ENCODE data around the gene ZBTB47.

Gene ZBTB47

DNA sequence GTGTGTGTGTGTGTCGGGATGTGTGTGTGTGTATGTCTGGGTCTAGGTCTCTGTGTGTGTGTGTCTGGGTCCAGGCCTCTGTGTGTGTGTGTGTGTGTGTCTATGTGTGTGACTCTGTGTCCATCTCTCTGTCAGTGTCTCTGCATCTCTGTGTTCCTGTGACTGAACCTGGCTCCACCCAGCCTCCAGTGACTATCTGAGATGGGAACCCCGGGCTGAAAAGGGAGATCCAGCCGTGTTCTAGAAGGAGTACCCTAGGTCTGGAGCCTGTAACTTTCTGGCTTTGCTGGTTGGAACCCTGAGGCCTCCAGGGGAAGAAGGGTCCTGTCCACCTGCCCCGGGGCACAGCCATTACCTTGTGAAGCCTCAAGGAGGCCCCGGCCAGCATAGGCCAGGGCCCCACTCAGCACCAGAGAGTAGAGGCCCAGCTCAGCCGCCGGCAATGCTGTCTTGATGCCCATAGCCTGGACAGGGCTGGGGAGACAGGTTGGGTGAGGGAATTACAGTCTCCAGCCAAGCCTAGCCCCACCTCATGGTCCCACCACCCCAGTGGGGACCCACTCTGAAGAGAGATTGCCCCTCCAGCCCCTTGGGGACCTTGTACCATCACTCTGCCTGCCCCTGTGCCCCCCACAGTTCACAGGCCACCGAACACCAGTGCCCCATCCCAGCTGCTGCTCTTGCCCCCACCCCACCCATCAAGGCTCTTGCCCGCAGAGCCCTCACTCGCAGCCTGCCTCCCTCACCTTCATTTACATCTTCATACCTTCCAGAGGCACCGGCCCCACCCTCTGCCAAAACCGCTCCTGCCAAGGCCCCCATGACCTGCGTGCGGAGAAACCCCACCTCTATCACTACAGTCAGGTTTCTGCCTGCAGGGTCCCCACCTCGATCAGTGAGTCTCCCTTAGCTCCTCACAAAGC lies 47.1 kb downstream of the ZBTB47 start:
- no peak for DNase-seq

GRCh38 chr3:42701371-42702065 lies 48.0 kb downstream of the ZBTB47 start:
- DNase-seq, result peak; percentile 49

GRCh38 chr3:42702066-42702951 lies 48.8 kb downstream of the ZBTB47 start, which contains the start of gene HHATL:
Gene HHATL, minus strand, starts transcription at chr3:42702798. Its CDS starts 1,972 bp downstream, at chr3:42700826.
- no peak for DNase-seq

DNA sequence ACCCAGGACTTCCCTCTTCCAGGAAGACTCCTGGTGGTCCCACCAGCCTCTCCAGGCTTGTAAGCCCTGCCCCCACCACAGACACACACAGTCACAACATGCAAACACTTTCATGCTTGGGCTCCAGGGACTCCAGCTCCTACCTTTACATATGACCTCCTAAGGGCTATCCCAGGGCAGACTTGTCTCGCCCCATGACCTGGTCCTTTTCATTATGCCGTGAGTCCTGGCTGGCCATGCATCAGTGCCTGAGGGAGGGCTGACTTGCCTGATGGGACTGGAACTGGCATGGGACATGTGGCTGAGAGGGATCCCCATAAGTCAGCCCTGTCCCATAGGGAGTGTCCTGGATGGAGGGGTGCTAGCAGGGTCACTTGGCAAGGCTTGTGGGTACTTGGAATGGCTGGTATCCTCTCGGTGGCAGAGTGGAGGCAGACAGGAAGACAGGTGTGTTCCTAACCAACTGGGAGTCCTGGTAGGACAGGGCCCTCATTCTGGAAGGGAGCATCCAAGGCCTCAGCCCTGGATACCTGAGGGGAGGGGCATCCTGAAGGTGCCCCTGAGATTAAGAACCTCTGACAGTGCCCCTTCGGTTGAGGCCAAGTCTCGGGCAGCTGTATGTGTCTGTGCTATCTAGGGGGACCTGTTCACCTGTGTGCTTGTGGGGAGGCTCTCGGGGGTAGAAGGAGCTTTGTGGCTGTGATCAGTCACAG lies 49.6 kb downstream of the ZBTB47 start:
- no peak for DNase-seq

- DNase-seq, result no peak
These were observed 50.2 kb downstream of the ZBTB47 start for GRCh38 chr3:42703695-42704025.

DNA sequence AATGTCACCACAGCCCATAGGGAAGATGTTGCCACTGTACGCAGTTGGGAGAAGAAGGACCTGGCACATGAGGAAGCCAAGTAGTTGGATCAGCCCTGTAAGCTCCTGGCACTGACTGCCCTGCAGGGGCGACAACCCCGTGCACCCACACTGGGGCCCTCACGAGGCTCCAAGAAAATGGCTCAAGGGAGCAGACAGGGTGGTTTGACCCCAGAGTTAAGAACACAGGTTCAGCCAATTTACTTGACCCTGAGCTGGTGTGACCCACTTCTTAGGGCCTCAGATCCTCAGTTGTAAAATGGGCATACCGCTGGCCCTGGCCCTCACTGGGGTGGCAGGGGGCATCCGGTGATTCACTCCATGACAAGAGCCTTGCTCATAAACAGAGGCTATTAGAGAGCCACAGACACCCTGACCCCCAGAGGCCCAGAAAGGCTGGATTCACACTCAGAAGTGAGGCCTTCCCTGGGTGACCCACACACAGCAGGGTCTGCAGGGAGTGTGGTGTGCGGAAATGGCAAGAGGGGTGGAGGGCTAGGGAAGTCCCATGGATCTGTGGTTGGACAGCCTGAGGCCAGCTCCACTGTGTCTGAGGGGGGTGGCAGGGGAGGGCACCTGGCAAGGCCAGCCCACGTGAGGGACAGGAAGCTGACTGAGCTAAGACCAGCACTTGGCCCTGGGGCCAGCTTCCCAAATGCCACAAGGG lies 50.8 kb downstream of the ZBTB47 start:
- no peak for DNase-seq

DNA sequence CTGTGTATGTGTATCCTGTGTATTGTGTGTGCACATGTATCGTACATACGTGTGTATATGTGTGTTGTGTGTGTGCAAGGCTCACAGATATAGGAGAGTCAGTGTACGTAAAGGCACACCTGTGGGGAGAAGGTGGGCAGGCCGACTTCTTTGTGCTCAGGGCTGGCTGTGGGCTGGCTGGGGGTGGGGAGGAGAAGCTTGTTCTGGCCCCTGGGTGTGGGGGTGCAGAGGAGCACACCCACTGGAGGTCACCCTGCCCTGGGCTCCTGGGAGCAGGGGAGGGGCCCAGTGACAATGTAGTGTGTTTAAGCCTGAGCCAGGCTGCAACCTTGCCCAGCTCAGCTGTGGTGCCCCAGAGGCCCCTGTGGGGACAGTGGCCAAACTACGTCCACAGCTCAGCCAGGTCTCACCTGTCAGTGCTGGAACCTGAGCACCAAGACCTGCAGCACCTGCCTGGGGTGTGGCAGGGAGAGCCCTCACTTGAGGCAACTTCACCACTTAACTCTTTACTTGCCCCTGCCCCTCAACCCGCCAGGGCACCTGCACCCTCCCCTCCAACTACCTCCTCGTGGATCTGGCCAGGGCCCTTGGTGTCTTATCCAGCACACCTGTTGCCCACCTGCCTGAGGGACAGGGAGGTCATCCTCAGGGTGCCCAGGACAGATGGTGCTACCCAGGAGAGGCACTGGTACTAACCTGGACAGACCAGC lies 51.7 kb downstream of the ZBTB47 start:
- DNase-seq, result no peak

- no peak for DNase-seq
These were observed 52.6 kb downstream of the ZBTB47 start for GRCh38 chr3:42705962-42706585.

- no peak for DNase-seq
These were observed 53.5 kb downstream of the ZBTB47 start for GRCh38 chr3:42706721-42707619.

- no peak for DNase-seq
These were observed 54.3 kb downstream of the ZBTB47 start for GRCh38 chr3:42707620-42708355.

- no peak for DNase-seq
These were observed 55.2 kb downstream of the ZBTB47 start for GRCh38 chr3:42708611-42709151.

DNA sequence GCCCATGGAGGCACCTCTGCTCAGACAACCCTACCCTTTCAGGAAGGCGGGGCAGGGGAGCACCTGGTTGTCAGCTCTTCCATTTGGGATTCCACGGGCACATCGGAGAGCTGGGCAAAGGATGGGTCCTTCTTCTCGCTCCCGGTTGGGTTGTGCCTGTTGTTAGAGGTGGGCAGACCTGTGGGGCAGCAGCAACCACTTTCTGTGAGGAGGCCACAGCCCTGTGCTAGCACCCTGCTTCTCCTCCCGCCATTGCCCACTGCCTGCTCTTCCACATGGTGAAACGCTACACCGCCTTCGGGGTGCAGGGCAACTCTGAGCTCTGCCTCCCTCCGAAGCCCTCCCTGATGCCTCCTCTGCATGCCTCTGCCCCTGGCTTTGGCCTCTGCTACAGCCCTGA lies 56.1 kb downstream of the ZBTB47 start:
- no peak for DNase-seq

GRCh38 chr3:42710323-42711021 lies 57.0 kb downstream of the ZBTB47 start:
- DNase-seq, result no peak

DNA sequence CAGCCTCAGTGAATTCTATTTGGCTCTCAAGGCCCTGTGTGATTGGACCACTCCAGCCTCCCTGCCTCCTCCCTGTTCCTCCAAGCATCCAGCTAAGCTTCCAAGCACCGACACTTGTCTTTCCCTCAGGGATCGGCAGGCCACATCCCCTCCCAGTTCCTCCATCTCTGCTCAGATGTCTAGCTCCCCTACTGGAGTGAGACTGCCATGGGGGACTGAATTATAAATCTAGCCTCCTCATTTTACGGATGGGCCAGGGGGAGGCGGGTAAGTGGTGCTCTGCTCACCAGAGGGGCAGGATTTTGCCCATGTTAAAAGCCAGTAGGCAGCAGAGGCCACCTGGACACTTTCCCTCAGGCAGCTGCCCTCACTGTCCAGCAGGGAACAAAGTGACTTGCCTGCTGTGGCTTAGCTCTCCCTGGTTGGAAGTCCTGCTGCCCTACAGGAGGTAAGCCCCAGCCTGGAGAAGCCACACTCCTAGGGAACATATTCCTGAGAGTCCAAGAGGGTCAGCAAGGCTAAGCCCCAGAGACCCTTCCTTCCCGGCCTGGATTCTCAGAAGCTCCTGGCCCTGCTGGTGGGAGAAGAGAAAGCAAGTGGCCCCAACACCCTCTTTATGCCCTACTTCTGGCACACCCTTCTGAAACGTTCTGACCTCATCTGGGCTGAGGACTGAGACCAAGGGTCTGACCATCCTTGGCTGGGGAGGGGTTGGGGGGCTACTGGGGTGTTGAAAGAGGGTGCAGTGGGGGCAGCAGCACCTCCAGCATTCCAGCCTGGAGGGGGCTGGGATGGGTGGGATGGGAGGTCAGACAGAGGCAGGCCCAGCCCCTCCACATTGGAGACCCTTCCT lies 58.2 kb downstream of the ZBTB47 start:
- peak; percentile 3 for DNase-seq

DNA sequence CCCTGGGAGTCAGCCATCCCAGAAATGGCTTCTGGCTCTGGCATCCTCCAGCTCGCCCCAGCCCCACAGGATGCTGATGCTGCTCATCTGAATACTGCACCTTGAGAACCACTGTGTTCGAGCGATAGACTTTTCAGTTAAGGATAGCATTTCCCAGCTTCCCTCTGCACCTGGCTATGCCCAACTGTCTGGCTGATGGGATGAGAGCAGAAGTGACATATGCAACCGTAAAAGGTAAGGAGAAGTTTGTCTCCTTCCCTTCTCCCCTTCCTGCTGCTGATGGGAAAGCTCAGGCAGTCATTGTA lies 58.8 kb downstream of the ZBTB47 start:
- DNase-seq, result no peak

DNA sequence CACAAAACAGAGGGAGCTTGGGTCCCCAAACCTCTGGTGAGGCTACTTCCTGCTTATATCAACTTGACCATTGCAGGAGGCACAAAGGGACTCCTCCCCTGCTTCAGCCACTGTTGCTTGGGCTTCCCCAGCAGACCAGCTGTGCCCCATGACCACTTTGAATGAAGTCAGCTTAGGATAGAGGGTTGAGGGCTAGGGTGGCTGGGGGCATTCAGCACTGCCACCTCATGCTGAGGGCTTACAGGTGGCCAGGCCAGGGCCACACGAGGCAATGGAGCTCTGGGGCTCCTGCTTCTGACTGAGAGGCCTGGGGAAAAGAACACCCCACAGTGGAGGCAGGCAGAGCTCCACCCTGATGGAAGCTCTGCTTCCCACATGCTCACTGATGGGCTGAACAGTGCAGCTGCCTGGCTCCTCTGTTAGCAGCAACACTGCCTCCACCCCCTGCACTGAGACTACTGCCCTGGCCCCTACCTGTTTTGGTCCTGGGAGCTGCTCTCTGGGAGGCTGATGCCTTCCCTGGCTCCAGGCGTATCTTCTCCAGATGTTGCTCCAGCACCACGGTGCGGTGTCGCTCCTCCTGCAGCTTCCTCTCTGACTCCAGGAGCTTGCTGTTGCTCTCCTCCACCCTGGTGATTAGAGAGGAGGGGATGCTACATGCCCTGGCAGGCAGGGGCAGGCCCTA lies 59.3 kb downstream of the ZBTB47 start:
- DNase-seq, result no peak
